DND-41 (cell line): ENCODE data around the gene ITSN1.

Experiments used
- CTCF ChIP-seq: IDR thresholded peaks from 2 replicates; pipeline ENCODE4 v1.5.1; 2012; ENCODE audit warnings: borderline replicate concordance, low read length, moderate library complexity, mild to moderate bottlenecking; ENCODE audit not compliant: poor library complexity, severe bottlenecking; ENCODE audit errors: extremely low read depth
- EZH2 ChIP-seq: IDR thresholded peaks from 3 replicates; pipeline ENCODE4 v1.6.1; 2012; ENCODE audit warnings: borderline replicate concordance, low read depth, mild to moderate bottlenecking, moderate library complexity, low read length, inconsistent platforms; ENCODE audit not compliant: severe bottlenecking

- no peak for TF ChIP-seq CTCF
- no peak for TF ChIP-seq EZH2
Observed at GRCh38 chr21:33661146-33661545, 18.8 kb downstream of the ITSN1 start.
